ENCODE data around the gene NFIL3.

Gene NFIL3

DNA sequence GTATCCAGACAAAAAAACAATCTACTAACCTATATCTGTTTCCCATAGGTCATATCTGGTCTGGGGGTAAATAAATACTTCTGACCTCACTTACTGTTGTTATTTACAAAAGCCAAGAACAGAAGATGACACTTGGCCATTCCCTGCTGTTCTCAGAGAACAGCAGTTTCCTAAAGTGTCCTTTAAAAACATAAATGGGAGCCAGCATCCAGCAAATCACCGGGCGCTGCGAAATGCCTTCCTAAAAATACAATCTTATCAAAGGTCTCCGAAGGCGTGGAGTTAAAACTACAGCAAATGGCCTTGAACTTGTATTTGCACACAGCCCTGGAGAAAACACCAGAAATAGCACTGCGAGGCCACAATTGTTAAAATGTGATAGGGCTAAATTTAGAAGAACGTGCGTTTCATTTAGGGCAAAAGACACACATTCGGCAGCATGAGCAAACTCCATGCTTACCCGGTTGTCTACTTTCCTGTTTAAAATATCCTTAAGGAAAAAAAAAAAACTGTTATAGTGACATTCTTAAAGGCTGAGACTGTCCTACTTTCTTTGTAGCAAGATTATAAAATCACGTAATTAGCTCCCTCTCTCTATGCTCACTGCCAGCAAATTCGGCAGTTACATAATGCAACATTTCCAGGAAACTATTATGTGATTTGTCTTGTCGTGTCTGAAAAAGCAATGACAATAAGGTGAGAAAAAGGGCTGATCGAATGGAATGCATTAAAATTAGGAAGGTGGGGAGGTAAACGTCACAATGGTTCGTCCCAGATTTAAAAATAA is 1.5 kb downstream of the NFIL3 start:
- FAIRE-seq = no peak

DNA sequence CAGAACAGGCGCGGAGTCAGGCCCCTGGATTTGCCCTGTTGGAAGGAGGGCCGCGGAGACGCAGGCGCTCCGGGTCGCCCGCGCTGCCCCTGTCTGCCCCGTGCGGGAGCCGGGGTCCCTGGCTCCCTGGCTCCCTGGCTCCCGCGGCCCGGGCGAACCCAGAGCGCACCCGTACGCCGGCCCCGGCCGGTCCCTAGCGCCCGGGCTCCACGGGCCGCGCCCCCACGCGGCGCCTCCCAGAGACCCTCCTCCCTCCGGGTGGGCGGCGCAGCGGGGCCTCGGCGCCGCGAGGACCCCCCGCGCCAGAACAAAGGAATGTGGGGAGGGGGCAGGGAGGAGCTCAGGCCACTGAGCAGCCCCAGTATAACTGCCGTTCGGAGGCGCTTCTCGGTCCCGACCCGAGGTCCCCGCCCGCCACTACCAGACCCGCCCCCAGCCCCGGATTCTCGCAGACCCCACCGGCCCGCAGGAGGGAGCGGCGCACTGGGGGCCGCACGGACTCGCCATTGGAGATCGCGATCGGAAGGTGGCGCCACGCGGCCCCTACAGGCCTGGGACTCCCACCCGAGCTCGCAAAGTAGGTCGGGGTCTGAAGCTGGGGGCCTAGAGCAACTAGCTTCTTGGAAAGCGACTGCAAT is 2.4 kb downstream of the NFIL3 start:
- FAIRE-seq = no peak

GRCh38 chr9:91420501-91421127 is 3.0 kb downstream of the NFIL3 start:
- FAIRE-seq = no peak

GRCh38 chr9:91419222-91420191 is 4.1 kb downstream of the NFIL3 start:
- no peak for FAIRE-seq

DNA sequence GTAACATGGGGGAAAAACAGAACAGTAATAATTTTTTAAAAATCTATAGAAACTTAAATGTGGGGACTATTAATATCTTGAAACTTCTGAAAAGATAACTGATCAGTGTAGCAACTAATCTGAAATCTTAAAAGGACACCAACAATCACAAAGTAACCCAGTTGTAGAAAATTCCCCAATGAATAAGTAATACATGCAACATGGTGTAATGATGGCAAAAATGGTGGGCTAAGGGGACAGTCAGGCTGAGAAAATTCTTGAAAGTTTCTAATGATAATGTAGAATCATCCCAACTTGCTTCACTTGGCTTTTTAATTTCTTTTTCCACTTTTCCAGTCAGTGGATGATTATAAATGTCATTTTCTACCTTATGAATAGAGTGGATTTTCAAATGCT is 5.4 kb downstream of the NFIL3 start:
- no peak for FAIRE-seq

DNA sequence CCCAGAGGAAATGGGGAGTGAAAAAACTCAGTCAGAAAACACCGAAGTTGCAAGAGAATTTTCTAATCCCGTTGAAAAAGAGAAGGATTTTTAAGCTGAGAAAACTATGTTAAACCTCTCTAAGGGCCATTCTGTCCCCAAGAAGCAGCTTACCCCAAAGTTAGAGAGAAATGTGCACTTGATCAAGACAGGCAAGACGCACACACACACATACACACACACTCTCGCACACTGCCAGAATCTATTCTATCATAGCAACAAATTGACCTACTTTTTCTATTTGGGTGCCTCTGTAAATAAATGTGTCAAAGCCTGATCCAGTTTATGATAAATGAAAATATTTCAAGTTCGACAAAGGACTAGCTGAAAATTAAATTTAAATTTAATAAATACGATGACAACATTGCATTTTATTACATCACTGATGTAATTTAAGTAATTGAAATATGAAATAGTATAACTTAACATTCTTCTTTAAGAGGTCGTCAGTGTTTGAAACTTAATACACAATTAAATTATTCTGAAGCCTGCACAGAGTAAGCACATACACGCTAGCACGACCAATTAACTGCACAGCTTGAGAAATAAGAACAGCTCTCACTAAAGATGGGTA is 5.9 kb downstream of the NFIL3 start:
- FAIRE-seq = no peak

GRCh38 chr9:91416096-91416712 is 7.4 kb downstream of the NFIL3 start:
- FAIRE-seq = peak; percentile 29

GRCh38 chr9:91415290-91415689 is 8.3 kb downstream of the NFIL3 start:
- no peak for FAIRE-seq

GRCh38 chr9:91412941-91413340 is 10.7 kb downstream of the NFIL3 start:
- FAIRE-seq = no peak

DNA sequence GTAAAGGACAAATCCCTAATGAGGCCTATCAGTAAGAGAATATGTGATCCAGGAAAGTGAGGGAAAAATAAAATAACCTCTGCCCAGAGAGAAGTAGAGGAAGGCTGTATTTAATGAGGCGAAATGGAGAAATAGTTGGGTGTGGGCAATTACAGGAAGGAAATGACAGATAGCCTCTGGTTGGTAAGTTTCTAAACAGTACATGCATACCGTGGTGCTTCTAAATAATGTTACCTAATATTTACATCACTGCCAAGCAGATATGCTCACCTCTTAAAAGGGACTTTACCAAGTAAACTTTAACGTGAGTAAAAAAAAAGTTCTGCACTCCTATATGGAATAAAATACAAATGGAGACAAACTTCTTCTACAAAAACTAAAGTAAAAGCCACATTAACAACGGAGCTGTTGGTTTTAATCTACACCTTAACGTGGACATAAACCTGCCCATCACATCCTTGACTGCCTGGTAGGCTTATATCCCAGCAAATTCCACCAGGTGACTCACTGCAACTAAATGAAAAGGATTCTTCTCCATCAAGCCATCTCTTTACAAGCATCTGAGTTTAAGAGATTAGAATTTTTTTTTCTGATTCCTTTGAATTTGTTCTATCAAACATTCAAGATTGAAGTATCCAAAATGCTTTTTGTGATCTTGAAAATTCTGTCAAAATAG is 12.4 kb downstream of the NFIL3 start:
- FAIRE-seq = no peak

- no peak for FAIRE-seq
These were observed 13.5 kb downstream of the NFIL3 start for GRCh38 chr9:91410161-91410560.

DNA sequence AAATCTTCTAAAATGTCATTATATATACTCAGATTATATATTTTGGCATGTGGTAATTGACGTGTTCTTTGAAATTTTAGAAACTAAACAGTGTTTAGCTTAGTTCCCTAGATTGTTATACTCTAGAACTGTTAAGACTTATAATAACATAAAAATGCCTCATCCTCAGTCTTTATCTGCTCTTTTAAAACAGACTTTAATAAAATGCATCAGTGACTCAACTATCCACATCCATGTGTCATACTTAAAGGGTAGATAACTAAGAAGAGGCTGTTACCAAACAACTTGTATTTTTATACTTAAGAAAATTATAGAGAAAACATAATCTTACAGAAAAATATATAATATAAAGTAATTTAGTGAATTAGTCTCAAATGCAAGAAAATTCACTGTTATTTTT is 15.2 kb downstream of the NFIL3 start:
- no peak for FAIRE-seq

- no peak for FAIRE-seq
These were observed 15.9 kb downstream of the NFIL3 start for GRCh38 chr9:91407580-91408318.

DNA sequence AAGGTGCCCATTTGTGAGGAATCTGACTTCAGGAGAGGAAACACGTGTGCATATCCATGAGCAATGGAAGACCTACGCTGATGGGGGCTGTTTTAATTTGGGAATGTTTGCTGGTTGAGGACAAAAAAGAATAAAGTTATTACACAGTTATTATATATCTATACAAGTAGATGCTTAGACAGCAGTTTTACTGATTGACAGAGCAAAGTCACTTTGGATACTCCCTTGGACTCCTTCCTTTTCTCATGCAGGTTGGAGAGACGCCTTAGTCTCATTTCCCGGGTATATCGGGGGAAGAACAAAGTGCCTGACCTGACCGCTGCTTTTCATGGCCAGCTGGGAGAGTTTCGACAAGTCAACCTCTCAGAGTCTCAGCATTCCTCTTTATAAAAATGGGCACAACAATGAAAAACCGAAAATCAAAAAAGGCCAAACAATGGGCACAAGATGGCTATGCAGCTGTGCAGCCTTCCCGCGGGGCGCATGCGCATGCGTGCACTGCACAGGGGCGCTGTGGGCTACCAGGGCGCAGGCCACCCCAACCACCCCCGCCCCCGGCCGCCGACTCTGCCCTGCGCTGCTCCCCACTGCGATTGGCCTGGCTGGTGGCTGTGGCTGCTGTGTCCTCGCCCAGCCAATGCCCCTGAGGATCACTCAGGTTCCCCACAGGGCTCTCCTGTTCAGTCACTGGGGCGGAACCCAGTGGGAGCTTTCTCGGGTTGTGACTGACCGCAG is 18.1 kb downstream of the NFIL3 start:
- FAIRE-seq = no peak

- no peak for FAIRE-seq
These were observed 19.7 kb downstream of the NFIL3 start for GRCh38 chr9:91403665-91404543.

- no peak for FAIRE-seq
These were observed 24.7 kb downstream of the NFIL3 start for GRCh38 chr9:91398926-91399325.

DNA sequence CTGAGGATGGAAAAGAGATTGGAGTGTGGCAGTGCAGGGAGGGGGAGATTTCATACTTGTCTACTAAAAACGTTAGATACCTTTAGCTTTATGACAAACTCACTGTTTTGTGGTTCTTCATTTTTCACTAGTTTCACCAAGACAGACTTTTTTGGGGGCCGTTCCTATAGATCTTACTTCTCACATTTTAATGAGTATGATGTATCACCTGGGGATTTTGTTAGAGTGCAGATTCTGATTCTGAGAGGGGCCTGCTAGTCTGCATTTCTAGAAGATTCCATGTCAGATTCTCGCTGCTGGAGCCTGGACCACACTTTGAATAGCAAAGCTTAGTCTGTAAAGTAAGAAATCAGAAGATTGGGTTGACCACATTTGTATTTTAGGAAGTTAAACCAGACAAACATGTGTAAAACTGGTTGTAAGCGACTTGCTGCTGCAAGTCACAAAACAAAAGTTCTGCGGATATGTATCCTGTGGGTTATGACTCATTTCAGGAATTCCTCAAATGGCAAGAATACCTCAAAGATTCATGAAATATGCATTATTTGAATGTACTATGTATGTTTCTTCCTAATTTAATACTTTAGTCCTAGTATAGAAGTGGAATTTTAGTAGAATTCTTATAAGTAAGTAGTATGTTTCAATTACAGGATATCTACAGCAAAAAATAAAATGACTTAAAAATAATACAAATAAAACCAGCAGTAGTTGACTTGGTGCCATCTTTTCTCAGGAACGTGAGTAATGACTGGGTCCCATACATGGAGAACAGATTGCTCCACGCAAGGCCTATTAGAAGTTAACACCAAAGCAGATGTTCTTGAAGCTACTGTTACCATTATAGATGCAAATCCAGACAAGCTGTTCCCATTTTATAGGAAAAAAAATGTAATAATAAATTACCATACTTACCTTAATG is 27.8 kb downstream of the NFIL3 start:
- no peak for FAIRE-seq

- no peak for FAIRE-seq
These were observed 28.5 kb downstream of the NFIL3 start for GRCh38 chr9:91395106-91395552.
